Osteoblast (primary cell): ENCODE measurements around the gene PAPOLA. TPM values are rescaled to one million over a fixed set of nuclear protein-coding genes. Genes with fewer than 3 reads are reported as not detected.

Source experiments
- DNase-seq: peaks from one replicate; pipeline ENCODE4 v3.0.0; 2011; ENCODE audit warnings: low spot score, mixed read lengths; ENCODE audit not compliant: insufficient read length; ENCODE audit errors: missing footprints
- H2AFZ ChIP-seq: 2 replicates; pipeline ENCODE4 v1.6.0; 2011; ENCODE audit warnings: mild to moderate bottlenecking, low read length
- H3K27ac ChIP-seq: 2 replicates; pipeline ENCODE4 v1.5.1; 2011; ENCODE audit warnings: mild to moderate bottlenecking, low read depth, low read length, moderate library complexity
- H3K27me3 ChIP-seq: 2 replicates; pipeline ENCODE4 v1.6.0; 2012; ENCODE audit warnings: mild to moderate bottlenecking, control low read depth, inconsistent platforms, low read length, moderate library complexity; ENCODE audit not compliant: insufficient read depth
- H3K36me3 ChIP-seq: 2 replicates; pipeline ENCODE4 v1.5.1; 2011; ENCODE audit warnings: mild to moderate bottlenecking, low read length, control low read depth, moderate library complexity; ENCODE audit not compliant: insufficient read depth
- H3K4me1 ChIP-seq: 2 replicates; pipeline ENCODE4 v1.5.1; 2011; ENCODE audit warnings: mild to moderate bottlenecking, low read length, control low read depth, moderate library complexity; ENCODE audit not compliant: insufficient read depth
- H3K4me2 ChIP-seq: 2 replicates; pipeline ENCODE4 v1.6.0; 2011; ENCODE audit warnings: mild to moderate bottlenecking, low read length; ENCODE audit not compliant: insufficient read depth
- H3K4me3 ChIP-seq: fragments of 200-600 bp; sonication (generic); 3 replicates; pipeline ENCODE4 v1.5.1; 2012; ENCODE audit warnings: mild to moderate bottlenecking, low read length, inconsistent platforms; ENCODE audit not compliant: insufficient read depth
- H3K79me2 ChIP-seq: 2 replicates; pipeline ENCODE4 v1.6.0; 2012; ENCODE audit warnings: mild to moderate bottlenecking, low read length, control low read depth, inconsistent platforms; ENCODE audit not compliant: insufficient read depth
- H3K9me3 ChIP-seq: 2 replicates; pipeline ENCODE4 v1.5.1; 2011; ENCODE audit warnings: low read depth, low read length, control low read depth
- H4K20me1 ChIP-seq: 2 replicates; pipeline ENCODE4 v1.6.0; 2012; ENCODE audit warnings: mild to moderate bottlenecking, low read length, control low read depth; ENCODE audit not compliant: insufficient read depth
- total RNA-seq: library from RNA; depleted of rRNA; stranded (reverse); fragments of >200 nt; gene quantifications from 2 replicates; pipeline ENCODE4 v1.2.3, GENCODE V29; 2012
- TF ChIP-seq, protein P1 (sequence below): IDR thresholded peaks from 2 replicates; pipeline ENCODE4 v1.5.1; 2011; ENCODE audit warnings: mild to moderate bottlenecking, low read depth, low read length, moderate library complexity; ENCODE audit errors: extremely low read depth

Gene PAPOLA
- total RNA-seq, 1 donor, result 106 TPM

DNA sequence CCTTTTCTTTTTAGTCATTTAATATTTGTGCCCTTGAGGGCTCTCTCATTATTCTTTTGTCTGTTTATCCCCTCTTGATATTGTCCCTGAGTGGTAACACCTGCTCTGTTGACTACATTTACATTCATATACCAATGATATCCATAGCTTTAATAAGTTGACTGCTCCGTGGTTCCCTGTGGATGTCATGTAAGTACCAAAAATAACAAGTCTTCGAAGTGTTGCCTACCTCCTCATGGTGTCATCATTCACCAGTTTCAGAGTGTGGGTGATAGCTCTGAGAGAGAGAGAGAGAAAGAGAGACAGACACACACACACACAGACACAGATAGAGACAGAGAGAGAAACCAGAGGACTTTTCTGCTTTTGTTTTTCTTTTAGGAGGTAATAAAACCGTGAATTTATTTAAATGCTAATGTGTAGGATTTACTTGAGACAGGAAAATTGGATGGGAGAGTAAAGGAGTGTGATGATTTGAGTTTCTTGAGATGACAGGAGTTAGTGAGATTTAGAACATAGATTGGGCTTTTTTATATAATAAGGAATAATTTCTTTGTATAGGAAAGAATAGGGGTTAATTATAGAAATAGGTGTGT, 52.2 kb downstream of the PAPOLA start:
- Histone ChIP-seq H2AFZ (no peak overlapping the region), H3K27ac (no peak overlapping the region), H4K20me1 (no peaks in the 10 kb centered on the region), H3K79me2 (no peaks in the 10 kb centered on the region), H3K4me2 (no peak overlapping the region), H3K27me3 (no peaks in the 10 kb centered on the region), H3K9me3 (no peaks in the 10 kb centered on the region), H3K4me1 (no peaks in the 10 kb centered on the region), H3K4me3 (no peak overlapping the region), H3K36me3 (peaks cover 63% of the 10 kb centered on the region)
- TF ChIP-seq, protein P1, sequence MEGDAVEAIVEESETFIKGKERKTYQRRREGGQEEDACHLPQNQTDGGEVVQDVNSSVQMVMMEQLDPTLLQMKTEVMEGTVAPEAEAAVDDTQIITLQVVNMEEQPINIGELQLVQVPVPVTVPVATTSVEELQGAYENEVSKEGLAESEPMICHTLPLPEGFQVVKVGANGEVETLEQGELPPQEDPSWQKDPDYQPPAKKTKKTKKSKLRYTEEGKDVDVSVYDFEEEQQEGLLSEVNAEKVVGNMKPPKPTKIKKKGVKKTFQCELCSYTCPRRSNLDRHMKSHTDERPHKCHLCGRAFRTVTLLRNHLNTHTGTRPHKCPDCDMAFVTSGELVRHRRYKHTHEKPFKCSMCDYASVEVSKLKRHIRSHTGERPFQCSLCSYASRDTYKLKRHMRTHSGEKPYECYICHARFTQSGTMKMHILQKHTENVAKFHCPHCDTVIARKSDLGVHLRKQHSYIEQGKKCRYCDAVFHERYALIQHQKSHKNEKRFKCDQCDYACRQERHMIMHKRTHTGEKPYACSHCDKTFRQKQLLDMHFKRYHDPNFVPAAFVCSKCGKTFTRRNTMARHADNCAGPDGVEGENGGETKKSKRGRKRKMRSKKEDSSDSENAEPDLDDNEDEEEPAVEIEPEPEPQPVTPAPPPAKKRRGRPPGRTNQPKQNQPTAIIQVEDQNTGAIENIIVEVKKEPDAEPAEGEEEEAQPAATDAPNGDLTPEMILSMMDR, result no peak
- no peak for DNase-seq

DNA sequence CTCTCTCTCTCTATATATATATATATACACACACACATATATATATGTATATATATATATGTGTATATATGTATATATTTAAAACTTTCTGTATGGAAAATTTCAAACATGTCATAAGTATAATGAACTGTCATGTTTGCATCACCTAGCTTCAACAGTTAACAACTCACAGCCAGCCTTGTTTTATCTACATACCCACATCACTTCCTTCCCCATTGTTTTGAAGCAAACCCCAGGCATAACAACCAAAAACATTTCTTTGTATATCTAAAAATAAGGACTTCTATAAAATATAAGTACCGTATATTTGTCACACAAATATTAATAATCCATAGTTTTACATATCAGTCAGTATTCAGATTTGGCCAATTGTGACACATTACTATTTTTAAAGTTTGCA, 57.4 kb downstream of the PAPOLA start:
- Histone ChIP-seq H2AFZ (no peak overlapping the region), H3K27me3 (no peaks in the 10 kb centered on the region), H3K9me3 (no peaks in the 10 kb centered on the region), H3K4me2 (no peak overlapping the region), H4K20me1 (no peaks in the 10 kb centered on the region), H3K27ac (no peak overlapping the region), H3K79me2 (no peaks in the 10 kb centered on the region), H3K4me3 (no peak overlapping the region), H3K4me1 (no peaks in the 10 kb centered on the region), H3K36me3 (peaks cover 49% of the 10 kb centered on the region)
- no peak for DNase-seq
- TF ChIP-seq, protein P1, result no peak

DNA sequence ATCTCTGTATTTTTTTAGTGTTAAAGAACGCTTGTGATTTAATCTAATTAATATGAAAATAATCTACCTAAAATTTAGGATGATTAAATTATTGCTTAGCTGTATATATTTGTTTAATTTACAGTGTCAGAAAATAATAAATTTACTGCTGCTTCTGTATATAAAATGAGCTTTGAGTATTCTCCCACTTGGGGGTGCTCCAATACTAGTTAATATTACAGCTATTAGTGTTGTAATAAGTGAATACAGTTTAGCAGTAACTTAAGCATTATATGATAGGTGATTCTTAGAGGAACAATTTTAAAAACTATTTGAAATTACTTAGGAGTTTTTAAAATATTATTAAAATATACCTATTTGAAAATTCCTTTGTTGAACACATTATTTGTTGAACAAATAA, 62.2 kb downstream of the PAPOLA start:
- Histone ChIP-seq H3K9me3 (no peaks in the 10 kb centered on the region), H2AFZ (no peak overlapping the region), H3K27ac (no peak overlapping the region), H3K79me2 (no peaks in the 10 kb centered on the region), H3K4me1 (no peaks in the 10 kb centered on the region), H3K27me3 (no peaks in the 10 kb centered on the region), H3K36me3 (peaks cover 25% of the 10 kb centered on the region), H3K4me2 (no peak overlapping the region), H4K20me1 (peaks cover 7% of the 10 kb centered on the region), H3K4me3 (no peak overlapping the region)
- TF ChIP-seq, protein P1, result peak; percentile 8
- DNase-seq, result no peak

DNA sequence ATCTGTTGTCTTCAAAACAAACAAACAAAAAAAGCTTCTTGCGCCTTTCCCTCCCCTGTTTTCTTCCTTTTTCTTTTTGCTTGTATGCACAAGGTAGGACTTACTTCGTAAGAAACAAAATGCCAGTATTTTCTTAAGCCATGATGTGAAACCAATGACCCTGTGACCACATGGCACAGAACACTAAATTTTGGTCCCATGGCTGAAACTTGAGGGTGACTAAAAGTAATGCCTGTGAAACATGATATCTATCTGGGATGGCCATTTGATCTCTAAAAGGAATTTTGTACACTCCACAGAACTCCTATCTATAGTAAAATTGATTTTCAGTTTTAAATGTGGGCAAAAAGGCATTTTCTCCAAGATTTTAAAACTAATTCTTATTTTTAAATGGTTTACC, 63.6 kb downstream of the PAPOLA start:
- TF ChIP-seq, protein P1, result no peak
- Histone ChIP-seq H3K27ac (no peak overlapping the region), H2AFZ (no peak overlapping the region), H3K9me3 (no peaks in the 10 kb centered on the region), H4K20me1 (peaks cover 11% of the 10 kb centered on the region), H3K79me2 (no peaks in the 10 kb centered on the region), H3K27me3 (no peaks in the 10 kb centered on the region), H3K4me2 (no peak overlapping the region), H3K4me3 (no peak overlapping the region), H3K36me3 (peaks cover 19% of the 10 kb centered on the region), H3K4me1 (no peaks in the 10 kb centered on the region)
- DNase-seq, result no peak
